Body of pancreas (tissue), 4 donors: Measurements from ENCODE around the gene PRAME.

Experiments
- POLR2A ChIP-seq, 3 donors: fragments of 450-650 bp; IDR thresholded peaks; one replicate each; pipeline ENCODE4 v1.6.1; 2016; ENCODE audit warnings: antibody characterized with exemption in 3 of 3, mild to moderate bottlenecking in 2 of 3
- TF ChIP-seq, protein P1 (sequence below), 7 experiments: fragments of 450-650 bp in 4 of 7; fragments of 200-600 bp in 3 of 7; sonication (generic) in 3 of 7; IDR thresholded peaks; one replicate each; pipeline ENCODE4 v1.5.1; 2016 to 2019; ENCODE audit warnings: antibody characterized with exemption in 7 of 7

DNA sequence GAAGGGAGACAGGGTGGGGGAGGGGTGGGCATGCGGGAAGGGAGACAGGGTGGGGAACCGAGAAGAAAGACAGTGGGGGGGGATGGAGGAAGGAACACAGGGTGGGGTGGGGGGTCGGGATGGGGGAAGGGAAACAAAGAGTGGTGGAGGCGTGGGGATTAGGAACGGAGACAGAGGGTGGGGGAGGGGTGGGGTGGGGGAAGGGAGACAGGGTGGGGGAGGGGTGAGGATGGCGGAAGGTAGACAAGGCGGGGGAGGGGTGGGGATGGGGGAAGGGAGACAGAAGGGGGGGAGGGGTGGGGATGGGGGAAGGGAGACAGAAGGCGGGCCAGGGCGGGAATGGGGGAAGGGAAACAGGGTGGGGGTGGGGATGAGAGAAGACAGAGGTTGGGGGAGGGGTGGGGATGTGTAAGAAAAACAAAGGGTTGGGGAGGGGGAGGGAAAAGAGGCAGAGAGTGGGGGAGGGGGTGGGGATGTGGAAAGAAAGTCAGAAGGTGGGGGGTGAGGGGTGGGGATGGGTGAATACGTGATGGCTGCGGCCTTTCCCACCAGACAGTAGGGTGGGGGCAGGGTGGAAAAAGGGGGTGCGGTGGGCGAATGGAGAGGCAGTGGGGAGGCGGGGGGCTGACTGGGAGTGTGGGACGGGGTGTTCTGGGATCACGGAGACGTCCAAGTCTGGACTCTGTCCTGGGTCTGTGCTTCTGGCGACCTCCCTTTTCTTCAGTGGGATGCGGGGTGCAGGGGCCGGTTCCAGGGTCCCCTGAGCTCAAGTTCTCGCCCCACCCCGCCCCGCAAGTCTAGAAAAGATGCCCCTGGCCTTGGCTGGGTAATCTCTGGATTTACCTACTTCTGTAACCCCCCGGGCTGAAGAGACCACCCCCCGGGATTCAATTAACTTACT lies 744 bp downstream of the PRAME start:
- no peak for TF ChIP-seq POLR2A (IDR thresholded peaks at IDR 0.05)
- TF ChIP-seq, protein P1, sequence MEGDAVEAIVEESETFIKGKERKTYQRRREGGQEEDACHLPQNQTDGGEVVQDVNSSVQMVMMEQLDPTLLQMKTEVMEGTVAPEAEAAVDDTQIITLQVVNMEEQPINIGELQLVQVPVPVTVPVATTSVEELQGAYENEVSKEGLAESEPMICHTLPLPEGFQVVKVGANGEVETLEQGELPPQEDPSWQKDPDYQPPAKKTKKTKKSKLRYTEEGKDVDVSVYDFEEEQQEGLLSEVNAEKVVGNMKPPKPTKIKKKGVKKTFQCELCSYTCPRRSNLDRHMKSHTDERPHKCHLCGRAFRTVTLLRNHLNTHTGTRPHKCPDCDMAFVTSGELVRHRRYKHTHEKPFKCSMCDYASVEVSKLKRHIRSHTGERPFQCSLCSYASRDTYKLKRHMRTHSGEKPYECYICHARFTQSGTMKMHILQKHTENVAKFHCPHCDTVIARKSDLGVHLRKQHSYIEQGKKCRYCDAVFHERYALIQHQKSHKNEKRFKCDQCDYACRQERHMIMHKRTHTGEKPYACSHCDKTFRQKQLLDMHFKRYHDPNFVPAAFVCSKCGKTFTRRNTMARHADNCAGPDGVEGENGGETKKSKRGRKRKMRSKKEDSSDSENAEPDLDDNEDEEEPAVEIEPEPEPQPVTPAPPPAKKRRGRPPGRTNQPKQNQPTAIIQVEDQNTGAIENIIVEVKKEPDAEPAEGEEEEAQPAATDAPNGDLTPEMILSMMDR (IDR thresholded peaks at IDR 0.05), result no peak
